AG04449 (cell line): ENCODE measurements around the gene HES7.
A peak's percentile ranks its signal among the peaks of the same experiment; 100 is the strongest.
"Not testable (repeated sequence)": the region's sequence is repeated elsewhere in the genome, so short reads cannot be mapped to it uniquely, and the experiment has no call there.

Experiments used
- CTCF ChIA-PET: fragments of 350-600 bp; formaldehyde crosslinking; extraction: SDS; loops from one replicate; lab custom pipeline; 2021; ENCODE audit warnings: antibody characterized with exemption; lab: Yijun Ruan, JAX
- POLR2A ChIA-PET: fragments of 400-600, 350-600 bp; formaldehyde crosslinking; extraction: SDS; loops from one replicate; lab custom pipeline; 2020; ENCODE audit warnings: antibody characterized with exemption, inconsistent platforms; lab: Yijun Ruan, JAX
- DNase-seq: peaks from one replicate; pipeline ENCODE4 v3.0.0-alpha.2; 2010; ENCODE audit warnings: low read depth, low spot score
- H3K4me3 ChIP-seq: 2 replicates; pipeline ENCODE4 v1.5.1; 2011; ENCODE audit warnings: low read depth, mild to moderate bottlenecking, control low read depth, low read length
- CTCF ChIP-seq: IDR thresholded peaks from one replicate; pipeline ENCODE4 v1.5.1; 2011; ENCODE audit warnings: mild to moderate bottlenecking, moderate library complexity, low read length, control low read depth, inconsistent platforms; ENCODE audit not compliant: insufficient read depth; ENCODE audit errors: missing control alignments

The HES7 gene

GRCh38 chr17:8110907-8111306, 13.0 kb downstream of the HES7 start:
- ChIA-PET CTCF (interaction anchor here (0.6 to 14.3 kb wide), 9 partner anchors 8 to 266 kb away, joined by 3 to 244 read pairs (median 22); partner anchors contain the start of genes ALOX12B and ALOXE3), POLR2A (no interaction called here)
- DNase-seq: no peak
- no peak overlapping the region for H3K4me3 ChIP-seq
- no peak for TF ChIP-seq CTCF

GRCh38 chr17:8110456-8110804, 13.5 kb downstream of the HES7 start:
- no peak overlapping the region for H3K4me3 ChIP-seq
- POLR2A ChIA-PET: no interaction called here
- CTCF ChIA-PET: interaction anchor here (0.6 to 14.3 kb wide), 9 partner anchors 8 to 267 kb away, joined by 3 to 244 read pairs (median 22); partner anchors contain the start of genes ALOX12B and ALOXE3
- no peak for TF ChIP-seq CTCF
- DNase-seq: no peak

GRCh38 chr17:8109661-8110455, 14.0 kb downstream of the HES7 start:
- peak; percentile 79 for TF ChIP-seq CTCF
- ChIA-PET POLR2A (no interaction called here), CTCF (interaction anchor here (1.6 to 14.3 kb wide), 8 partner anchors 9 to 50 kb away, joined by 4 to 244 read pairs (median 34); partner anchors contain the start of genes ALOX12B and ALOXE3)
- peak overlapping the region; percentile 8; the same call in 1 of the 2 replicates for H3K4me3 ChIP-seq
- DNase-seq: no peak

DNA sequence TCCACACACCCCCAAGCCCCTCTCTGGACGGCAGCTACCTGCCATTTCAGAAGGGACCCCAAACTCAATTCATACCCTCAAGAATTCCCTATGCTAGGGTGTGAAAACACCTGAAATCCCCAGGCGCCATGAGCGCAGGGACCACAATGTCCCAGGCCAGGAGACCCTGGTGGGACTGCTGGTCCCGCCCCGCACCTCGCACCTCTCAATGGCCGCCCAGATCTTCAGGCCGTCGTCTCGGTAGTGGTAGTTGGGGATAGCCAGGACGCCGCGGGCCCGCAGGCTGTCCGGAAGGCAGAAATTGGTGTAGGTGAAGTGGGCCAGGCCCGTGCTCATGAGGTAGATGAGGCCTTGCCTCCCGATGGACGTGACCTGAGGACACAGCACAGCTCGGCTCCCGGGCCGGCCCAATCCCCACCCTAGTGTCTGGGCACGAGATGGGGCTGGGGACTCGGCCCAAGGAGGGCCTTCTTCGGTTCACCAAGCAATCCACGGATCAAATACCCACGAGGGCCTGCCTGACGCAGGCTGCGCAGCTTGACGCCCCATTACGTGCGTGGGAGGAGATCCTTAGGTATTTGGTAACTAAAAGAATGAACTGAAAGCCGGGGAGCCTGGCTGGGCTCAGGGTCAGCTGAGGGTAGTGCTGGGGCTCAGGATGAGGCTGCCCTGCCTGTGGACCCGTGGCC, 14.8 kb downstream of the HES7 start:
- DNase-seq: no peak
- POLR2A ChIA-PET: no interaction called here
- CTCF ChIA-PET: interaction anchor here (1.6 to 14.3 kb wide), 7 partner anchors 8 to 49 kb away, joined by 4 to 244 read pairs (median 47); partner anchors contain the start of genes ALOX12B and ALOXE3
- TF ChIP-seq CTCF: no peak
- H3K4me3 ChIP-seq: no peak overlapping the region

DNA sequence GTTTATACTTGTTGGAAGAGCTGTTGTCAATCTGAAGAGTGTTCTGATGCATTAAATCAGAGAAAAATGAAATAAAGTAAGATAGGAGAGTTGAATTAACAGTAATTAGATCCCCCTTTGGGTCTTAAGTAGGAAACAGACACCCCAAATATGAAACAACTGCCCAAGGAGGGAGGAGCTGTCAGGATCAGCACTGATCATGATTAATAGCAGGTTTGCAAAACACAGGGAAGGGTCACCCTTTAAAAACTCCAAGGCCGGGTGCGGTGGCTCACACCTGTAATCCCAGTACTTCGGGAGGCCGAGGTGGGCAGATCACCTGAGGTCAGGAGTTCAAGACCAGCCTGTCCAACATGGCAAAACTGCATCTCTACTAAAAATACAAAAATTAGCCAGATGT, 16.9 kb downstream of the HES7 start:
- POLR2A ChIA-PET, H3K4me3 ChIP-seq, DNase-seq: not testable (repeated sequence)
- CTCF ChIA-PET: interaction anchor here (1.5 to 14.3 kb wide), 5 partner anchors 11 to 47 kb away, joined by 3 to 244 read pairs (median 69); partner anchors contain the start of genes ALOX12B and ALOXE3

DNA sequence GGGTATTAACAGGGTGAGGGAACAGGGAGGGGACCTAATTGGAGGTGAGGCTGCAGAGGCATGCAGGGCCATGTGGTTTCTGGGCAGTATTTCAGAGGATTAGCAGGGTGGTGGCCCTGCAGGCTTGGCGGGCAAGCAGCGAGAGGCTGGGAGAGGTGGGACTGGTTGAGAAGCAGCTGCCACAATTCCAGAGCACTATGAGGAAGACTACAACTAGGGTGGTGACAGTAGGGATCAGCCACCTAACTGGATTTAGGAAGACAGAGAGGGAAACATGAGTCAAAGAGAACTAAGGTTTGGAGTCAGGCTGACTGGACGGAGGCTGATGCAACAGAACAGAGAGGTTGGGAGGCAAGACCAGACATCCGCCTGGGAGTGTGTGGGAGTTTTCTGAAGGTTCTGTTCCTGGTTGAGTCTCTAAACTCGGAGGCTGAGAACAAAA, 17.9 kb downstream of the HES7 start:
- ChIA-PET CTCF (interaction anchor here (1.0 to 14.3 kb wide), 13 partner anchors 9 to 55 kb away, joined by 3 to 244 read pairs (median 4); partner anchors contain the start of genes ALOX12B and ALOXE3), POLR2A (no interaction called here)
- DNase-seq: no peak
- no peak for TF ChIP-seq CTCF
- H3K4me3 ChIP-seq: no peak overlapping the region
